ENCODE results near the gene UCKL1.

DNA sequence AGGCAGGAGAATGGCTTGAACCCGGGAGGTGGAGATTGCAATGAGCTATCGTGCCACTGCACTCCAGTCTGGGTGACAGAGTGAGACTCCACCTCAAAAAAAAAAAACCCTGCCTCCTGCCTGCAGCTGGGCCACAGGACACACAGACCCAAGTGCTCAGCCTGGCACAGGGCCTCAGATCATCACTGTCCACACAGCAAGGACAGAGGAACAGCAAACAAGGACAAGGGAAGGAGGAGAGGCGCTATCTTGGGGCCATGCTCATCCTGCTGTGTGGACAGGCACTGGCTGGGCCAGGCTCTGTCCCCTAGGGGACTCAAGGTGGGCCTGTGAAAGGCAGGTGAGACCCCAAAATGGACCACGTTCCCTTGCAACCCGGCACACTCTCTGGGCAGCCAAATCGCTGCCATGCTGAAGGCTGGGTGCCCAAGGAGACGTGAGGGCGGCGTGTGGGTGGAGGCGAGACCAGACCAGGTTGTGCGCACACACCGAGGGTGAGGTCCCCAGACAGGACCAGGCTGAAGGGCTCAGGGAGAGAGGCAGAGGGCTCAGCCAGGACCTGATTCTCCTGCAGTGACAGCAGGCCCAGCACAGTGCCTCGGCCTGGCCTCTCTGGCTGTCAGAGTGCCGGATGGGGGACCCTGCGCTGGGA, 9.1 kb downstream of the UCKL1 start:
- TF ChIP-seq, protein P1, sequence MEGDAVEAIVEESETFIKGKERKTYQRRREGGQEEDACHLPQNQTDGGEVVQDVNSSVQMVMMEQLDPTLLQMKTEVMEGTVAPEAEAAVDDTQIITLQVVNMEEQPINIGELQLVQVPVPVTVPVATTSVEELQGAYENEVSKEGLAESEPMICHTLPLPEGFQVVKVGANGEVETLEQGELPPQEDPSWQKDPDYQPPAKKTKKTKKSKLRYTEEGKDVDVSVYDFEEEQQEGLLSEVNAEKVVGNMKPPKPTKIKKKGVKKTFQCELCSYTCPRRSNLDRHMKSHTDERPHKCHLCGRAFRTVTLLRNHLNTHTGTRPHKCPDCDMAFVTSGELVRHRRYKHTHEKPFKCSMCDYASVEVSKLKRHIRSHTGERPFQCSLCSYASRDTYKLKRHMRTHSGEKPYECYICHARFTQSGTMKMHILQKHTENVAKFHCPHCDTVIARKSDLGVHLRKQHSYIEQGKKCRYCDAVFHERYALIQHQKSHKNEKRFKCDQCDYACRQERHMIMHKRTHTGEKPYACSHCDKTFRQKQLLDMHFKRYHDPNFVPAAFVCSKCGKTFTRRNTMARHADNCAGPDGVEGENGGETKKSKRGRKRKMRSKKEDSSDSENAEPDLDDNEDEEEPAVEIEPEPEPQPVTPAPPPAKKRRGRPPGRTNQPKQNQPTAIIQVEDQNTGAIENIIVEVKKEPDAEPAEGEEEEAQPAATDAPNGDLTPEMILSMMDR (IDR thresholded peaks at IDR 0.05; ENCODE audit: insufficient read depth, low read length, poor library complexity, severe bottlenecking) = no peak
- no peak for TF ChIP-seq EZH2phosphoT487 (conservative IDR thresholded peaks at IDR 0.05; ENCODE audit: low read length)
